ENCODE data around the gene PLTP.

PLTP gene

GRCh38 chr20:45861221-45862075 is 50.5 kb downstream of the PLTP start:
- H4K12ac ChIP-seq (ENCODE audit: low read depth, low read length): no peak overlapping the region
- H2BK120ac ChIP-seq (ENCODE audit: insufficient read depth, low read length, poor library complexity): no peak overlapping the region
- no peak overlapping the region for H3K23ac ChIP-seq (ENCODE audit: low read length)
- no CpG with 5 or more reads among the region's 7 CpGs for WGBS (ENCODE audit: extremely low coverage, insufficient coverage, insufficient read length)
- no peaks in the 10 kb centered on the region for H3K27me3 ChIP-seq (ENCODE audit: insufficient read depth, low read length)
- H2BK12ac ChIP-seq (ENCODE audit: low read length): no peak overlapping the region
- H4K8ac ChIP-seq (ENCODE audit: low read depth, low read length): no peak overlapping the region
- no peaks in the 10 kb centered on the region for H3K36me3 ChIP-seq (ENCODE audit: control insufficient read depth in 1 of 2, insufficient read depth in 2 of 2, low read length in 2 of 2)
- H2AK5ac ChIP-seq (ENCODE audit: low read length): no peak overlapping the region
- H3K4me3 ChIP-seq (ENCODE audit: low read depth, low read length): no peak overlapping the region
- no peak overlapping the region for H3K14ac ChIP-seq (ENCODE audit: low read length)
- no peak overlapping the region for H3K4me2 ChIP-seq (ENCODE audit: low read length)
- H3K79me2 ChIP-seq (ENCODE audit: control insufficient read depth, insufficient read depth, low read length, poor library complexity): peaks cover 1% of the 10 kb centered on the region
- no peak overlapping the region for H2AFZ ChIP-seq (ENCODE audit: insufficient read depth, low read length, poor library complexity)
- H3K18ac ChIP-seq (ENCODE audit: low read length): no peak overlapping the region
- no peak overlapping the region for H3K27ac ChIP-seq (ENCODE audit: low read depth, low read length)
- H3K9me3 ChIP-seq (ENCODE audit: insufficient read depth, low read depth, low read length): no peaks in the 10 kb centered on the region
- DNase-seq: no peak
- H3K9ac ChIP-seq (ENCODE audit: low read length): no peak overlapping the region
- peaks cover 5% of the 10 kb centered on the region for H3K79me1 ChIP-seq (ENCODE audit: low read length)
- H3K4me1 ChIP-seq (ENCODE audit: control insufficient read depth in 1 of 2, insufficient read depth in 2 of 2, low read length in 2 of 2): peaks cover 3 to 5% of the 10 kb centered on the region in 2 experiments
- H4K91ac ChIP-seq (ENCODE audit: low read depth, low read length): no peak overlapping the region
- H3K4ac ChIP-seq (ENCODE audit: low read depth, low read length): no peak overlapping the region
- H2BK5ac ChIP-seq (ENCODE audit: low read depth, low read length, poor library complexity): no peak overlapping the region

- no peak for DNase-seq
- H2BK5ac ChIP-seq (ENCODE audit: low read depth, low read length, poor library complexity): no peak overlapping the region
- H4K12ac ChIP-seq (ENCODE audit: low read depth, low read length): no peak overlapping the region
- no CpG with 5 or more reads among the region's 7 CpGs for WGBS (ENCODE audit: extremely low coverage, insufficient coverage, insufficient read length)
- H3K79me2 ChIP-seq (ENCODE audit: control insufficient read depth, insufficient read depth, low read length, poor library complexity): peaks cover 1% of the 10 kb centered on the region
- no peak overlapping the region for H3K4me2 ChIP-seq (ENCODE audit: low read length)
- peaks cover 5% of the 10 kb centered on the region for H3K79me1 ChIP-seq (ENCODE audit: low read length)
- no peak overlapping the region for H4K91ac ChIP-seq (ENCODE audit: low read depth, low read length)
- no peaks in the 10 kb centered on the region for H3K27me3 ChIP-seq (ENCODE audit: insufficient read depth, low read length)
- no peak overlapping the region for H2BK12ac ChIP-seq (ENCODE audit: low read length)
- no peak overlapping the region for H3K18ac ChIP-seq (ENCODE audit: low read length)
- H2BK120ac ChIP-seq (ENCODE audit: insufficient read depth, low read length, poor library complexity): no peak overlapping the region
- no peak overlapping the region for H4K8ac ChIP-seq (ENCODE audit: low read depth, low read length)
- H3K14ac ChIP-seq (ENCODE audit: low read length): no peak overlapping the region
- peaks cover 3 to 5% of the 10 kb centered on the region in 2 experiments for H3K4me1 ChIP-seq (ENCODE audit: control insufficient read depth in 1 of 2, insufficient read depth in 2 of 2, low read length in 2 of 2)
- no peak overlapping the region for H3K9ac ChIP-seq (ENCODE audit: low read length)
- no peak overlapping the region for H3K4me3 ChIP-seq (ENCODE audit: low read depth, low read length)
- H3K27ac ChIP-seq (ENCODE audit: low read depth, low read length): no peak overlapping the region
- H3K9me3 ChIP-seq (ENCODE audit: insufficient read depth, low read depth, low read length): no peaks in the 10 kb centered on the region
- no peak overlapping the region for H3K23ac ChIP-seq (ENCODE audit: low read length)
- H3K36me3 ChIP-seq (ENCODE audit: control insufficient read depth in 1 of 2, insufficient read depth in 2 of 2, low read length in 2 of 2): no peaks in the 10 kb centered on the region
- H3K4ac ChIP-seq (ENCODE audit: low read depth, low read length): no peak overlapping the region
- H2AK5ac ChIP-seq (ENCODE audit: low read length): no peak overlapping the region
- H2AFZ ChIP-seq (ENCODE audit: insufficient read depth, low read length, poor library complexity): no peak overlapping the region
Measured at GRCh38 chr20:45860560-45861220, 51.3 kb downstream of the PLTP start.

- no peak for DNase-seq
- Histone ChIP-seq H3K79me2 (ENCODE audit: control insufficient read depth, insufficient read depth, low read length, poor library complexity) (peaks cover 1% of the 10 kb centered on the region), H3K4me2 (ENCODE audit: low read length) (no peak overlapping the region), H3K4ac (ENCODE audit: low read depth, low read length) (no peak overlapping the region), H3K36me3 (ENCODE audit: control insufficient read depth in 1 of 2, insufficient read depth in 2 of 2, low read length in 2 of 2) (peaks cover 0 to 2% of the 10 kb centered on the region in 2 experiments), H3K9me3 (ENCODE audit: insufficient read depth, low read depth, low read length) (no peaks in the 10 kb centered on the region), H3K4me3 (ENCODE audit: low read depth, low read length) (no peak overlapping the region), H2AK5ac (ENCODE audit: low read length) (no peak overlapping the region), H2BK5ac (ENCODE audit: low read depth, low read length, poor library complexity) (no peak overlapping the region), H4K91ac (ENCODE audit: low read depth, low read length) (no peak overlapping the region), H2AFZ (ENCODE audit: insufficient read depth, low read length, poor library complexity) (no peak overlapping the region), H3K9ac (ENCODE audit: low read length) (no peak overlapping the region), H3K79me1 (ENCODE audit: low read length) (peaks cover 5% of the 10 kb centered on the region), H2BK120ac (ENCODE audit: insufficient read depth, low read length, poor library complexity) (no peak overlapping the region), H3K4me1 (ENCODE audit: control insufficient read depth in 1 of 2, insufficient read depth in 2 of 2, low read length in 2 of 2) (peaks cover 3 to 5% of the 10 kb centered on the region in 2 experiments), H2BK12ac (ENCODE audit: low read length) (no peak overlapping the region), H3K27me3 (ENCODE audit: insufficient read depth, low read length) (no peaks in the 10 kb centered on the region), H3K23ac (ENCODE audit: low read length) (no peak overlapping the region), H3K14ac (ENCODE audit: low read length) (no peak overlapping the region), H4K8ac (ENCODE audit: low read depth, low read length) (no peak overlapping the region), H4K12ac (ENCODE audit: low read depth, low read length) (no peak overlapping the region), H3K27ac (ENCODE audit: low read depth, low read length) (no peak overlapping the region), H3K18ac (ENCODE audit: low read length) (no peak overlapping the region)
- WGBS (ENCODE audit: extremely low coverage, insufficient coverage, insufficient read length): no CpG with 5 or more reads among the region's 5 CpGs
Measured at GRCh38 chr20:45859916-45860315, 52.0 kb downstream of the PLTP start.

- H3K18ac ChIP-seq (ENCODE audit: low read length): peak overlapping the region; percentile 75
- H2BK5ac ChIP-seq (ENCODE audit: low read depth, low read length, poor library complexity): peak overlapping the region; percentile 41
- peak overlapping the region; percentile 81 for H4K12ac ChIP-seq (ENCODE audit: low read depth, low read length)
- H3K9me3 ChIP-seq (ENCODE audit: insufficient read depth, low read depth, low read length): no peaks in the 10 kb centered on the region
- peak overlapping the region; percentile 75 for H3K4me3 ChIP-seq (ENCODE audit: low read depth, low read length)
- H4K91ac ChIP-seq (ENCODE audit: low read depth, low read length): peak overlapping the region; percentile 81
- no peaks in the 10 kb centered on the region for H3K27me3 ChIP-seq (ENCODE audit: insufficient read depth, low read length)
- peak overlapping the region; percentile 29 for H2BK120ac ChIP-seq (ENCODE audit: insufficient read depth, low read length, poor library complexity)
- peak overlapping the region; percentile 88 for H3K4me2 ChIP-seq (ENCODE audit: low read length)
- H3K27ac ChIP-seq (ENCODE audit: low read depth, low read length): no peak overlapping the region
- peaks cover 1% of the 10 kb centered on the region for H3K79me2 ChIP-seq (ENCODE audit: control insufficient read depth, insufficient read depth, low read length, poor library complexity)
- H3K79me1 ChIP-seq (ENCODE audit: low read length): peaks cover 5% of the 10 kb centered on the region
- peaks cover 3 to 5% of the 10 kb centered on the region in 2 experiments for H3K4me1 ChIP-seq (ENCODE audit: control insufficient read depth in 1 of 2, insufficient read depth in 2 of 2, low read length in 2 of 2)
- H2BK12ac ChIP-seq (ENCODE audit: low read length): no peak overlapping the region
- H3K9ac ChIP-seq (ENCODE audit: low read length): peak overlapping the region; percentile 49
- peak overlapping the region; percentile 71 for H3K4ac ChIP-seq (ENCODE audit: low read depth, low read length)
- no CpG with 5 or more reads among the region's 13 CpGs for WGBS (ENCODE audit: extremely low coverage, insufficient coverage, insufficient read length)
- no peak overlapping the region for H3K23ac ChIP-seq (ENCODE audit: low read length)
- peak overlapping the region; percentile 65 for H3K14ac ChIP-seq (ENCODE audit: low read length)
- DNase-seq: no peak
- H4K8ac ChIP-seq (ENCODE audit: low read depth, low read length): peak overlapping the region; percentile 91
- H3K36me3 ChIP-seq (ENCODE audit: control insufficient read depth in 1 of 2, insufficient read depth in 2 of 2, low read length in 2 of 2): peaks cover 0 to 7% of the 10 kb centered on the region in 2 experiments
- peak overlapping the region; percentile 92 for H2AFZ ChIP-seq (ENCODE audit: insufficient read depth, low read length, poor library complexity)
- H2AK5ac ChIP-seq (ENCODE audit: low read length): peak overlapping the region; percentile 8
Measured at GRCh38 chr20:45857882-45858216, 54.1 kb downstream of the PLTP start.

Measured in trophoblast cell (in vitro differentiated cells and primary cell).